Endodermal cell (in vitro differentiated cells): ENCODE data around the gene NEDD4L. TPM values are rescaled to one million over a fixed set of nuclear protein-coding genes. Genes with fewer than 3 reads are reported as not detected.

ENCODE experiments used
- DNase-seq: peaks from one replicate; pipeline ENCODE4 v3.0.0-alpha.2; 2017
- H3K27ac ChIP-seq: 2 replicates; pipeline ENCODE4 v1.5.1; 2013; ENCODE audit warnings: mild to moderate bottlenecking, low read depth, low read length, moderate library complexity
- H3K27me3 ChIP-seq: 2 replicates; pipeline ENCODE4 v1.6.1; 2013; ENCODE audit warnings: mild to moderate bottlenecking, low read length, moderate library complexity; ENCODE audit not compliant: insufficient read depth, control insufficient read depth, poor library complexity, severe bottlenecking
- H3K36me3 ChIP-seq: 2 replicates; pipeline ENCODE4 v1.7.0; 2013; ENCODE audit warnings: mild to moderate bottlenecking, low read length, moderate library complexity; ENCODE audit not compliant: control insufficient read depth, insufficient read depth
- H3K4me1 ChIP-seq: one replicate; pipeline ENCODE4 v1.7.0; 2013; ENCODE audit warnings: low read length; ENCODE audit not compliant: control insufficient read depth, insufficient read depth
- H3K4me3 ChIP-seq: 2 replicates; pipeline ENCODE4 v1.5.1; 2013; ENCODE audit warnings: mild to moderate bottlenecking, low read length, moderate library complexity
- H3K9ac ChIP-seq: 2 replicates; pipeline ENCODE4 v1.6.1; 2013; ENCODE audit warnings: mild to moderate bottlenecking, low read length, moderate library complexity; ENCODE audit not compliant: poor library complexity, severe bottlenecking; ENCODE audit errors: extremely low read depth
- H3K9me3 ChIP-seq: 2 replicates; pipeline ENCODE4 v1.6.1; 2013; ENCODE audit warnings: mild to moderate bottlenecking, low read length, moderate library complexity; ENCODE audit not compliant: control insufficient read depth
- H3K27ac Mint-ChIP-seq: 2 replicates; pipeline ENCODE4 v1.8.0; 2020; ENCODE audit warnings: mixed read lengths
- H3K27me3 Mint-ChIP-seq: 2 replicates; pipeline ENCODE4 v1.8.0; 2021; ENCODE audit warnings: mild to moderate bottlenecking, mixed read lengths; ENCODE audit not compliant: insufficient read depth
- H3K36me3 Mint-ChIP-seq: 2 replicates; pipeline ENCODE4 v1.8.0; 2020; ENCODE audit warnings: low read depth, mixed read lengths
- H3K4me1 Mint-ChIP-seq: 2 replicates; pipeline ENCODE4 v1.8.0; 2020; ENCODE audit warnings: mixed read lengths
- H3K4me3 Mint-ChIP-seq: 2 replicates; pipeline ENCODE4 v1.8.0; 2020; ENCODE audit warnings: mild to moderate bottlenecking, moderate library complexity, mixed read lengths
- H3K9me3 Mint-ChIP-seq: 2 replicates; pipeline ENCODE4 v1.8.0; 2020; ENCODE audit warnings: mild to moderate bottlenecking, mixed read lengths
- CTCF ChIP-seq: fragments of 200-600 bp; sonication (generic); conservative IDR thresholded peaks from 2 replicates; pipeline ENCODE4 v1.5.0; 2021; ENCODE audit warnings: antibody characterized with exemption, mild to moderate bottlenecking
- WGBS, 2 experiments: methylation state at CpG; one replicate each; pipeline versions ENCODE4 v1.1.5 to v1.1.7; 2013; ENCODE audit warnings: missing lambda C conversion rate in 2 of 2, mixed read lengths in 1 of 2; ENCODE audit not compliant: insufficient coverage in 1 of 2, insufficient read length in 1 of 2; 5-methylcytosine and 5-hydroxymethylcytosine counted together
- total RNA-seq, 2 donors: library from RNA; stranded (reverse); fragmentation: NEBNext Ultra II Directional in 1 of 2; extraction: Animal tissue kit (Norgen Biotek cat#: 25700) in 1 of 2; gene quantifications; 2 replicates in 1 of 2; 3 replicates in 1 of 2; pipeline ENCODE4 v1.2.1, GENCODE V29; 2021

NEDD4L gene
- total RNA-seq, 2 donors from 2014 or later = 70.5 to 75.3 TPM

- no peaks in the 10 kb centered on the region for H3K9me3 Mint-ChIP-seq
- Histone ChIP-seq H3K9me3 (no peaks in the 10 kb centered on the region), H3K36me3 (no peaks in the 10 kb centered on the region), H3K4me1 (peaks cover 5% of the 10 kb centered on the region), H3K27ac (no peak overlapping the region), H3K4me3 (no peak overlapping the region), H3K9ac (no peak overlapping the region), H3K27me3 (no peaks in the 10 kb centered on the region)
- WGBS, 2 experiments = 89 to 95% methylated on average over 1 to 3 of the region's 3 CpGs
- peaks cover 23% of the 10 kb centered on the region for H3K4me1 Mint-ChIP-seq
- H3K27me3 Mint-ChIP-seq = no peaks in the 10 kb centered on the region
- DNase-seq = no peak
- H3K27ac Mint-ChIP-seq = no peak overlapping the region
- no peak overlapping the region for H3K4me3 Mint-ChIP-seq
- TF ChIP-seq CTCF = no peak
- H3K36me3 Mint-ChIP-seq = no peaks in the 10 kb centered on the region
Observed at GRCh38 chr18:58204776-58205442, 160.9 kb downstream of the NEDD4L start.

- Histone ChIP-seq H3K27me3 (no peaks in the 10 kb centered on the region), H3K36me3 (no peaks in the 10 kb centered on the region), H3K9ac (no peak overlapping the region), H3K27ac (no peak overlapping the region), H3K9me3 (no peaks in the 10 kb centered on the region), H3K4me3 (no peak overlapping the region), H3K4me1 (peaks cover 5% of the 10 kb centered on the region)
- Mint-ChIP-seq H3K27me3 (no peaks in the 10 kb centered on the region), H3K4me3 (no peak overlapping the region), H3K4me1 (peaks cover 26% of the 10 kb centered on the region), H3K9me3 (no peaks in the 10 kb centered on the region), H3K27ac (no peak overlapping the region), H3K36me3 (no peaks in the 10 kb centered on the region)
- DNase-seq = no peak
- TF ChIP-seq CTCF = no peak
- 97 to 98% methylated on average over 5 to 6 of the region's 6 CpGs for WGBS, 2 experiments
Observed at GRCh38 chr18:58205443-58206160, 161.6 kb downstream of the NEDD4L start.

- no peaks in the 10 kb centered on the region for H3K36me3 Mint-ChIP-seq
- DNase-seq = no peak
- H3K27ac ChIP-seq = no peak overlapping the region
- 82 to 91% methylated on average over 2 to 5 of the region's 5 CpGs for WGBS, 2 experiments
- H3K9ac ChIP-seq = no peak overlapping the region
- no peaks in the 10 kb centered on the region for H3K27me3 ChIP-seq
- H3K36me3 ChIP-seq = no peaks in the 10 kb centered on the region
- H3K4me1 ChIP-seq = peaks cover 12% of the 10 kb centered on the region
- no peaks in the 10 kb centered on the region for H3K9me3 Mint-ChIP-seq
- H3K4me1 Mint-ChIP-seq = peaks cover 18% of the 10 kb centered on the region
- TF ChIP-seq CTCF = no peak
- no peak overlapping the region for H3K4me3 ChIP-seq
- no peak overlapping the region for H3K27ac Mint-ChIP-seq
- H3K27me3 Mint-ChIP-seq = no peaks in the 10 kb centered on the region
- no peaks in the 10 kb centered on the region for H3K9me3 ChIP-seq
- no peak overlapping the region for H3K4me3 Mint-ChIP-seq
Observed at GRCh38 chr18:58207520-58208152, 163.6 kb downstream of the NEDD4L start.
